ENCODE results near the gene CEMP1. TPM values are rescaled to one million over a fixed set of nuclear protein-coding genes. Genes with fewer than 3 reads are reported as not detected.

The CEMP1 gene
- total RNA-seq, 1 experiment from 2014 or later = not detected

DNA sequence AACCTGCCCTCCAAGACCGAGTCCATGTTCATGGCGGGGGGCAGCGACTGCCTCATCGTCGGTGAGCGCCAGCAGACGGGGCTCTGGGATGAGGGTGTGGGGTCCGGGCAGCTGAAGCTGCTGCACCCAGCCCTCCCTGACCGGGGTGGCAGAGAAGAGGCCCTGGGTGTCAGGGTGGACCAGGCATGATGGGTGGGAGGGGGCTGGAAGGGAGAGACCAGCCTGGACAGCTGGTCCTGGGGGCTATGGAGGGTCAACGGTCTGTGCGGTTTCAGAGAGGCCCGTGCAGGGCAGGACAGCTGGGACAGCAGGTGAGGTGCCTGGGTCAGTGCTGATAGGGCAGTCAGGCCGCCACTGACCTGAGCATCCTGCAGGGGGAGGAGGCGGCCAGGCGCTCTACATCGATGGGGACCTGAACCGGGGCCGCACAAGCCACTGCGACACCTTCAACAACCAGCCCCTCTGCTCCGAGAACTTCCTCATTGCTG is 30.7 kb downstream of the CEMP1 start:
- peak; percentile 67 for DNase-seq
- no peak overlapping the region for H2AK5ac ChIP-seq (ENCODE audit: insufficient read length, low read length)
- H4K5ac ChIP-seq (ENCODE audit: insufficient read length, low read depth, low read length) = no peak overlapping the region
- no peak overlapping the region for H3K4ac ChIP-seq (ENCODE audit: low read depth, low read length)
- no peak overlapping the region for H4K91ac ChIP-seq (ENCODE audit: insufficient read length, low read depth, low read length)
- no peak overlapping the region for H2BK15ac ChIP-seq (ENCODE audit: low read depth, low read length)
- Mint-ChIP-seq H3K27ac (peak overlapping the region in 1 of 3 experiments; percentile 44; a peak in 1 of 7 replicates), H3K36me3 (ENCODE audit: insufficient read depth in 1 of 3, low read depth in 3 of 3) (peaks cover 0 to 18% (median 4%) of the 10 kb centered on the region in 3 experiments; a peak in 4 of 7 replicates), H3K27me3 (ENCODE audit: low read depth) (no peaks in the 10 kb centered on the region), H3K4me1 (peaks cover 3 to 5% of the 10 kb centered on the region in 2 experiments), H3K9me3 (no peaks in the 10 kb centered on the region), H3K4me3 (no peak overlapping the region)
- no peak overlapping the region for H2BK20ac ChIP-seq (ENCODE audit: low read depth, low read length, poor library complexity, severe bottlenecking)
- H2BK5ac ChIP-seq (ENCODE audit: insufficient read length, low read length) = no peak overlapping the region
- H3K4me2 ChIP-seq (ENCODE audit: insufficient read depth, insufficient read length, low read length) = no peak overlapping the region
- H3K4me1 ChIP-seq (ENCODE audit: insufficient read depth, low read length) = no peaks in the 10 kb centered on the region
- no CpG with 5 or more reads among the region's 20 CpGs for WGBS (ENCODE audit: extremely low coverage, insufficient read length, low lambda C conversion rate)
- no peak overlapping the region for H3K9ac ChIP-seq (ENCODE audit: extremely low read depth, insufficient read length, low read length)
- TF ChIP-seq, protein P1, sequence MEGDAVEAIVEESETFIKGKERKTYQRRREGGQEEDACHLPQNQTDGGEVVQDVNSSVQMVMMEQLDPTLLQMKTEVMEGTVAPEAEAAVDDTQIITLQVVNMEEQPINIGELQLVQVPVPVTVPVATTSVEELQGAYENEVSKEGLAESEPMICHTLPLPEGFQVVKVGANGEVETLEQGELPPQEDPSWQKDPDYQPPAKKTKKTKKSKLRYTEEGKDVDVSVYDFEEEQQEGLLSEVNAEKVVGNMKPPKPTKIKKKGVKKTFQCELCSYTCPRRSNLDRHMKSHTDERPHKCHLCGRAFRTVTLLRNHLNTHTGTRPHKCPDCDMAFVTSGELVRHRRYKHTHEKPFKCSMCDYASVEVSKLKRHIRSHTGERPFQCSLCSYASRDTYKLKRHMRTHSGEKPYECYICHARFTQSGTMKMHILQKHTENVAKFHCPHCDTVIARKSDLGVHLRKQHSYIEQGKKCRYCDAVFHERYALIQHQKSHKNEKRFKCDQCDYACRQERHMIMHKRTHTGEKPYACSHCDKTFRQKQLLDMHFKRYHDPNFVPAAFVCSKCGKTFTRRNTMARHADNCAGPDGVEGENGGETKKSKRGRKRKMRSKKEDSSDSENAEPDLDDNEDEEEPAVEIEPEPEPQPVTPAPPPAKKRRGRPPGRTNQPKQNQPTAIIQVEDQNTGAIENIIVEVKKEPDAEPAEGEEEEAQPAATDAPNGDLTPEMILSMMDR (conservative IDR thresholded peaks at IDR 0.05) = no peak
- H3K23me2 ChIP-seq (ENCODE audit: insufficient read length, low read depth, low read length, poor library complexity, severe bottlenecking) = peaks cover 3% of the 10 kb centered on the region
- H2BK12ac ChIP-seq (ENCODE audit: insufficient read length, low read depth, low read length) = no peak overlapping the region
- no peaks in the 10 kb centered on the region for H3K79me1 ChIP-seq (ENCODE audit: insufficient read depth, low read depth, low read length, poor library complexity, severe bottlenecking)
- no peaks in the 10 kb centered on the region for H3K9me3 ChIP-seq (ENCODE audit: control insufficient read depth, low read depth, low read length)
- no peaks in the 10 kb centered on the region for H3K27me3 ChIP-seq (ENCODE audit: insufficient read depth, low read length)
- no peak overlapping the region for H3K23ac ChIP-seq (ENCODE audit: insufficient read length, low read depth, low read length)
- H2AFZ ChIP-seq (ENCODE audit: low read length) = no peak overlapping the region
- H4K8ac ChIP-seq (replicated peaks; ENCODE audit: insufficient read length, low read depth, low read length) = no peak overlapping the region
- H3K18ac ChIP-seq (ENCODE audit: insufficient read length, low read depth, low read length) = no peak overlapping the region
- H2BK120ac ChIP-seq (ENCODE audit: low read depth, low read length, poor library complexity, severe bottlenecking) = no peak overlapping the region
- no peak overlapping the region for H3K27ac ChIP-seq (ENCODE audit: insufficient read length, low read depth, low read length)
- no peaks in the 10 kb centered on the region for H3K79me2 ChIP-seq (ENCODE audit: insufficient read depth, low read length)
- no peak overlapping the region for H3K14ac ChIP-seq (ENCODE audit: insufficient read depth, low read length)
- H3K56ac ChIP-seq (ENCODE audit: insufficient read length, low read depth, low read length) = no peak overlapping the region
- H4K20me1 ChIP-seq (ENCODE audit: control insufficient read depth, insufficient read depth, insufficient read length) = no peaks in the 10 kb centered on the region
- H3T11ph ChIP-seq (ENCODE audit: low read length) = no peak overlapping the region
